ENCODE measurements around the gene KCNE1. TPM values are rescaled to one million over a fixed set of nuclear protein-coding genes. Genes with fewer than 3 reads are reported as not detected.
"Not testable (repeated sequence)": the region's sequence is repeated elsewhere in the genome, so short reads cannot be mapped to it uniquely, and the experiment has no call there.

The KCNE1 gene
- total RNA-seq, 4 donors from 2014 or later = 0.82 to 2.3 (median 0.83) TPM; not detected in 1

DNA sequence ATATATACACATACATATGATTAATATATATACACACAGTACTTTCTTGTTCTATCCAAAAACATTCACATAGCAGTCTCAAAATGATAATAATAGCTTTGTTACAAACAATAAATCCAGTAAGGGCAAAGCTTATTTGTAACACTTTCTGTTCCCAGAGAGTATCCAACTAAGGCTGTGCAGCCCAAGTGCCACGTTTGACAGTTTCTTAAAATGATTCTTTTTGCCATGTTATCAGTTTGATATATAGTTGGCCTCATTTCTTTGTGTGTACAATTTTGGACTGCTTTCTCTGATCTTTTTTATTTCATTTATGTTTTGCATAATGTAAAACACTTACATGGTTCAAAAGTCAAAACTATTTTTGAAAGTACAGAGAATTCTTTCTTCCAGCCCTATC is 11.8 kb downstream of the KCNE1 start:
- no peak overlapping the region for H3K27ac ChIP-seq
- H3K4me1 ChIP-seq = peaks cover 0 to 8% (median 0%) of the 10 kb centered on the region in 3 donors
- DNase-seq = no peak
- 62 to 63% methylated on average over 1 of the region's 1 CpG for WGBS, 2 donors
- H3K4me3 ChIP-seq = no peak overlapping the region
- intact Hi-C loops (cut with DNase I) = no loop called here
- TF ChIP-seq POLR2A (IDR thresholded peaks at IDR 0.05) = no peak
- TF ChIP-seq CTCF (IDR thresholded peaks at IDR 0.05) = no peak
- no peaks in the 10 kb centered on the region for H3K27me3 ChIP-seq
- peaks cover 0 to 3% (median 0%) of the 10 kb centered on the region in 3 donors for H3K9me3 ChIP-seq
- H3K36me3 ChIP-seq = no peaks in the 10 kb centered on the region

DNA sequence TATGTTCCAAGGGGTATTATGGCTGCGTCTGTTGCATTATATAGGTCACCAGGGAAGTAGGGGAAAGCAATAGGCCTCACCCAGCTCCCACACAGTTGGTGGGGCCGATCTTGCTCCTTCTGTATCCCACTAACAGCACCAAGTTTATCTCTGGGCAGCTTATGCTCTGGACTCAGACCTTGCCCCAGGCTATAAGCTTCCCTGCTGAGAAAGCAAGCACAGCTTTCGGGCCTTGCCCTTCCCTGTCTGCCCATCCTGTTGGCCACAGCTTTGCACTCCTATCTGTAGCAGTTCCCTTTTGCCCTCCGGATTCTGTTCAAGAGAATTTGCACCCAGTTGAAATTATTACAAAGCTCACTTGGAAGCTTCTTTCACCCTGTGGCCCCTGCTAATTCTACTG is 12.9 kb downstream of the KCNE1 start:
- Histone ChIP-seq H3K36me3 (no peaks in the 10 kb centered on the region), H3K27ac (no peak overlapping the region), H3K9me3 (peaks cover 0 to 3% (median 0%) of the 10 kb centered on the region in 3 donors), H3K4me1 (peaks cover 0 to 8% (median 0%) of the 10 kb centered on the region in 3 donors), H3K27me3 (no peaks in the 10 kb centered on the region), H3K4me3 (no peak overlapping the region)
- no peak for DNase-seq
- TF ChIP-seq POLR2A (IDR thresholded peaks at IDR 0.05) = no peak
- TF ChIP-seq CTCF (IDR thresholded peaks at IDR 0.05) = no peak
- intact Hi-C loops (cut with DNase I) = no loop called here
- 51 to 70% methylated on average over 4 of the region's 4 CpGs for WGBS, 2 donors

- no peak for DNase-seq
- TF ChIP-seq CTCF (IDR thresholded peaks at IDR 0.05) = no peak
- no peak for TF ChIP-seq POLR2A (IDR thresholded peaks at IDR 0.05)
- intact Hi-C loops (cut with DNase I) = no loop called here
These were observed 13.4 kb downstream of the KCNE1 start for GRCh38 chr21:34498623-34499022.

GRCh38 chr21:34483854-34484253 is 28.2 kb downstream of the KCNE1 start:
- no CpG with 5 or more reads among the region's 5 CpGs for WGBS, 2 donors
- H3K4me1 ChIP-seq; H3K27me3 ChIP-seq; H3K9me3 ChIP-seq; H3K27ac ChIP-seq; intact Hi-C loops (cut with DNase I); H3K4me3 ChIP-seq; DNase-seq; H3K36me3 ChIP-seq: not testable (repeated sequence)

More at GRCh38 chr21:34498623-34499022, 13.4 kb downstream of the KCNE1 start:
- H3K4me3 ChIP-seq = no peak overlapping the region
- WGBS, 2 donors = 40 to 47% methylated on average over 2 to 3 of the region's 3 CpGs
- H3K27ac ChIP-seq = no peak overlapping the region
- H3K27me3 ChIP-seq = no peaks in the 10 kb centered on the region
- peaks cover 0 to 8% (median 0%) of the 10 kb centered on the region in 3 donors for H3K4me1 ChIP-seq
- H3K9me3 ChIP-seq = peaks cover 0 to 3% (median 0%) of the 10 kb centered on the region in 3 donors
- no peaks in the 10 kb centered on the region for H3K36me3 ChIP-seq

- H3K9me3 ChIP-seq; H3K27me3 ChIP-seq; H3K4me1 ChIP-seq; H3K36me3 ChIP-seq; DNase-seq; H3K27ac ChIP-seq; intact Hi-C loops (cut with DNase I); H3K4me3 ChIP-seq: not testable (repeated sequence)
- WGBS, 2 donors = no CpG with 5 or more reads among the region's 3 CpGs
These were observed 28.6 kb downstream of the KCNE1 start for GRCh38 chr21:34483435-34483834.

GRCh38 chr21:34467333-34467732 is 44.7 kb downstream of the KCNE1 start:
- H3K27me3 ChIP-seq; H3K9me3 ChIP-seq; H3K4me3 ChIP-seq; H3K4me1 ChIP-seq; H3K27ac ChIP-seq; H3K36me3 ChIP-seq; intact Hi-C loops (cut with DNase I); DNase-seq: not testable (repeated sequence)
- WGBS, 2 donors = no CpG with 5 or more reads among the region's 3 CpGs

GRCh38 chr21:34459426-34459825 is 52.6 kb downstream of the KCNE1 start:
- H3K9me3 ChIP-seq; H3K36me3 ChIP-seq; intact Hi-C loops (cut with DNase I); H3K27ac ChIP-seq; H3K4me1 ChIP-seq; H3K4me3 ChIP-seq; DNase-seq; H3K27me3 ChIP-seq: not testable (repeated sequence)
- no CpG with 5 or more reads among the region's 36 CpGs for WGBS, 2 donors

DNA sequence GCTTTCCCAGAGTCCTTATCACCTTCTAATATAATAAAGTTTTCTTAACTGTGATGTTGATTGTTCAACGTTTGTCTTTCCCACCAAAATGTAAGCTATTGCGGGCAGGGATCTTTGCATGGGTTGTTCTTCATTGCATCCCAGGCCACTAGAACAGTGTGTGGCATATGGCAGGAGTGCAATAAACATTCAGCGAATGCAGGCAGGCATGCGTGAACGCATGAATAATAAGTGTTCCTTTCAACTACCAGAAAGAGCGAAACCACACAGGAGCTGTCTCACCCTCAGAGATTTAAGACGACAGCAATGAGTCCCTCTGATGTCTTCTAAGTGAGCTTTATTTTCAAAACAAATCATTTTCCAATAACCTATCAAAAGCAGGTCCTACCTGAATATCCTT is 53.7 kb downstream of the KCNE1 start:
- H3K27ac ChIP-seq; H3K36me3 ChIP-seq; H3K4me3 ChIP-seq; H3K4me1 ChIP-seq; H3K27me3 ChIP-seq; intact Hi-C loops (cut with DNase I); H3K9me3 ChIP-seq; DNase-seq: not testable (repeated sequence)
- no CpG with 5 or more reads among the region's 7 CpGs for WGBS, 2 donors

- H3K36me3 ChIP-seq; H3K27ac ChIP-seq; intact Hi-C loops (cut with DNase I); H3K9me3 ChIP-seq; H3K27me3 ChIP-seq; H3K4me1 ChIP-seq; H3K4me3 ChIP-seq; DNase-seq: not testable (repeated sequence)
- WGBS, 2 donors = no CpG with 5 or more reads among the region's 6 CpGs
These were observed 55.8 kb downstream of the KCNE1 start for GRCh38 chr21:34456180-34456579.

DNA sequence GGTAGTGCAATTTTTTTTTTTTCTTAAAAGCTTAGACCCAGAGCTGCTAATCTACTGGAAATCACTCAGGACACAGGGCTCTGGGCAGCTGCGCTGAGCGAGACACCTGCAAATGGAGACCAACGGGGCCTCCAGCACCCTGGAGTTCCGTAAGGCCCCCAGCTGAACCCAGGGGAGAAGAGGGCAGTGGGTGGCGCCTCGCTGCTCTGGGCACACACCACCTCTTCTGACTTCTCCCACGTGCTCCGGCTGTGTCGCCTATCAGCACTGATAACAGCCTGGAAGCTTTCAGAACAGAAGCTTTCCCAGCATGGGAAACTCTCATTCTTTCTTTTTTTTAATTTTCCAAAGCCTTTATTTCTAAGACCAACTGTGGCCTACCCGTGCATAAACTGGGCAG is 56.4 kb downstream of the KCNE1 start:
- H3K27ac ChIP-seq; DNase-seq; H3K4me3 ChIP-seq; H3K4me1 ChIP-seq; H3K36me3 ChIP-seq; intact Hi-C loops (cut with DNase I); H3K27me3 ChIP-seq; H3K9me3 ChIP-seq: not testable (repeated sequence)
- whole genome bisulfite sequencing, 2 donors = no CpG with 5 or more reads among the region's 10 CpGs

- DNase-seq = not testable (repeated sequence)
- WGBS, 2 donors = no CpG with 5 or more reads among the region's 8 CpGs
These were observed 65.0 kb downstream of the KCNE1 start for GRCh38 chr21:34447018-34447417.

More at GRCh38 chr21:34447018-34447417, 65.0 kb downstream of the KCNE1 start:
- H3K4me3 ChIP-seq; H3K27me3 ChIP-seq; H3K4me1 ChIP-seq; intact Hi-C loops (cut with DNase I); H3K36me3 ChIP-seq; H3K9me3 ChIP-seq; H3K27ac ChIP-seq: not testable (repeated sequence)
